Measurements from ENCODE around the gene AJM1.

The AJM1 gene

DNA sequence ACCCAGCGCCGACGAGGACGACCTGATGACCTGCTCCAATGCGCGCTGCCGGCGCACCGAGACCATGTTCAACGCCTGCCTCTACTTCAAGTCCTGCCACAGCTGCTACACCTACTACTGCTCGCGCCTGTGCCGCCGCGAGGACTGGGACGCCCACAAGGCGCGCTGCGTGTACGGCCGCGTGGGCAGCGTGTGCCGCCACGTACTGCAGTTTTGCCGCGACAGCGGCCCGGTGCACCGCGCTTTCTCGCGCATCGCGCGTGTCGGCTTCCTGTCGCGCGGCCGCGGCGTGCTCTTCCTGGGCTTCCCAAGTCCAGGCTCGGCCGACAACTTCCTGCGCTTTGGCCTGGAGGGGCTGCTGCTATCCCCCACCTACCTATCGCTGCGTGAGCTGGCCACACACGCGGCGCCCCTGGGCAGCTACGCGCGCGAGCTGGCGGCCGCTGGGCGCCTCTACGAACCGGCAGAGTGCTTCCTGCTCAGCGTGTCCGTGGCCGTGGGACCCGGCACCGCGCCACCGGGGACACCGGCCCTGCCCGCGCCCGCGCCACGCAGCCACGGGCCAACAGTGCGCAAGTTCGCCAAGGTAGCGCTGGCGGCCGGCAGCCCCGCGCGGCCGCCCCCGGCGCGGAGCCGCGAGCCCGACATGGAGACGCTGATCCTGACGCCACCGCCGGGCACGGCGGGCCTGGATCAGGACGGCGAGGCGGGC, 4.3 kb downstream of the AJM1 start:
- DNase-seq: no peak

GRCh38 chr9:136847088-136847825, 5.0 kb downstream of the AJM1 start:
- peak; percentile 53 for DNase-seq

DNA sequence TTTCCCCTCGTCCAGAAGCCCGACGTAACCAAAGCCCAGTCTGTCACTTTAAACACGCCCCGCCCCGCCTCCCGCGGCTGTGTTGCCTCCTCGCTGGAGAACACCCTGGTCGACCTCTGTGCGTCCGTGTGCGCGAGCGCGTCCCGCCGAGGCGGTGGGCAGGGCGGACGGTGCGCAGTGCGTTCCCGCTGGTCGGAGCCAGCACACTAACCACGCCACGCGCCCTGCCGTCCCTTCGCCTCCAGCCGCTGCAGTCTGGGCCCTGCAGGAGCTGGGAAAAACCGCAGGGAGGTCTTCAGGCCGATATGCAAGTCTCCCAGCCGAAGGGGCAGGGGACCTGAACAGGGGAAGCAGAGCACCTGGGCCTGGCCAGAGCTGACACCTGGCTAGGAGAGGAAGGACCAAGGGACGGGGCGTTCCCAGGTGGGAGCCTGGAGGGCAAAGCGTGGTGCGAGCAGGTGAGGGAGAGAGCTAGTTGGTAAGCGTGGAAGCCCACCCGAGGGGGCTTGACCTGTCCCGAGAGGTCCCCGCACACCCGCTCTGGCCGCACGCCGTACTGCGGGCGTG, 5.6 kb downstream of the AJM1 start:
- peak; percentile 91 for DNase-seq

DNA sequence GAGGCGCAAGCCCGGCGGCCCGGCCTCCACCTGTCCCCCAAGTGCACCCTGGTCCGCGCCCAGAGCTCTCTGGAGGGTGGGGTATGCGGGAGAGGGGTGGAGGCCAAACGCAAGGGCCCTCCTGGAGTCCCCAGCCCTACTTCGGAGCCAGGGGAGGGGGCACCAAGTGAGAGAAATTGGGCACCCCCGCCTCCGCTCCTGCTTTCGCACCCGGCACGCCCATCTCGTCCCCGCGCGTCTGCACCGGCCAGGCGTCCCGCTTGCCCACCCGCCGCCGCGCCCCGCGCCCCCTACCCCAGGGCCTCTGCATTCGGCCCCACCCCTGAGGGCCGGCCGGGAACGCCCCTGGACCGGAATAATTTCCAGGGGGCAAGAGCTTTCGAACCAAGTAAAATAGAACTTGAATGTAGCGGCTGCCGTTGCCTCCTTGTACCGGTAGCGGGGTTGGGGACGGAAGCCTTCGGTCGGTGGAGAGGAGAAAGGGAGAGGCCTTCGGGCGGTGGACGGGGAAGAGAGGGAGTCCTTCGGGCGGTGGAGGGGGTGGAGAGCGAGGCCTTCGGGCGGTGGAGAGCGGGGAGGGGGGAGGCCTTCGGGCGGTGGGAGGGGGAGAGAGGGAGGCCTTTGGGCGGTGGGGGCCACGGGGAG, 6.2 kb downstream of the AJM1 start:
- peak; percentile 55 for DNase-seq

GRCh38 chr9:136849038-136849959, 7.0 kb downstream of the AJM1 start, which contains the start of gene PHPT1:
Gene PHPT1, plus strand, starts transcription at chr9:136849409. Its CDS starts 22 bp downstream, at chr9:136849431.
- DNase-seq: peak; percentile 97

- no peak for DNase-seq
These were observed 7.9 kb downstream of the AJM1 start for GRCh38 chr9:136849960-136850865.

DNA sequence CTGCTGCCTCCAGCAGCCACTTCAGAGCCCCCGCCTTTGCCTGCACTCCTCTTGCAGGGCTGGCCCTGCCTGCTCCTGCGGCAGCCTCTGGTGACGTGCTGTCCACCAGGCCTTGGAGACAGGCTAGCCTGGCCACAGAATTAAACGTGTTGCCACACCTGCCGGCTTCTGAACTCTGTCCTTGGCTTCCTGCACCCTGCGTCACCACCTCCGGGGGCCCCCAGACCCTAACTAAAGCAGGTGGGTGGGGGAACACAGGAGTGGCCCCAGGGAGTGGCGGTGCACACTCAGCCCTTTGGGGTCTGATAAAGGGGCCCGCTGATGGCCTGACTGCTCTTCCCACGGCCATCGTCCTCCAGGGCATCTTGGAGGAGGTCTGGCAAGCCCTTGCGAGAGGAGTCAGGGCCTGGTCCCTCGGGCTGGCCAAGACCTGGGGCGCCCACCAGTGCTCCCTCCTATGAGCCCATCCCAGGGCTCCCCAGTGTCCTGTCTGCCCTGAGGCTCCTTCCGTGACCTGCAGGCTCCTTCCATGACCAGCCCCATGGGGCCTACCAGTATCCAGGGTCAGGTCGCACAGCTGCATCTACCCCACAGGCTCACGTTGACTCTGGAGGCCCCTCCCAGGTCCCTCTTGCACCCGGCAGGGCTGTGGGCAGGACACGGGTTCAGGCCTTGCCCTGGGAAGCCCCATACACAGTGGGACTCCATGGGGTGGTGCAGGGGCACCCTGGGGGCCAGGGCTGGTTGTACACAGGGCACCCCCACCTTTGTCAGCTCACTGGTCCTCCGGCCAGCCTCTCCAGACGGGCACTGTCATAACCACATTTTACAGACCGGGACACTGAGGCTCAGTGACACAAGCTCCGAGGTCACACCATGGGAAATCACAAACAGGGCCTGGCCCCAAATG, 8.8 kb downstream of the AJM1 start:
- DNase-seq: no peak

DNA sequence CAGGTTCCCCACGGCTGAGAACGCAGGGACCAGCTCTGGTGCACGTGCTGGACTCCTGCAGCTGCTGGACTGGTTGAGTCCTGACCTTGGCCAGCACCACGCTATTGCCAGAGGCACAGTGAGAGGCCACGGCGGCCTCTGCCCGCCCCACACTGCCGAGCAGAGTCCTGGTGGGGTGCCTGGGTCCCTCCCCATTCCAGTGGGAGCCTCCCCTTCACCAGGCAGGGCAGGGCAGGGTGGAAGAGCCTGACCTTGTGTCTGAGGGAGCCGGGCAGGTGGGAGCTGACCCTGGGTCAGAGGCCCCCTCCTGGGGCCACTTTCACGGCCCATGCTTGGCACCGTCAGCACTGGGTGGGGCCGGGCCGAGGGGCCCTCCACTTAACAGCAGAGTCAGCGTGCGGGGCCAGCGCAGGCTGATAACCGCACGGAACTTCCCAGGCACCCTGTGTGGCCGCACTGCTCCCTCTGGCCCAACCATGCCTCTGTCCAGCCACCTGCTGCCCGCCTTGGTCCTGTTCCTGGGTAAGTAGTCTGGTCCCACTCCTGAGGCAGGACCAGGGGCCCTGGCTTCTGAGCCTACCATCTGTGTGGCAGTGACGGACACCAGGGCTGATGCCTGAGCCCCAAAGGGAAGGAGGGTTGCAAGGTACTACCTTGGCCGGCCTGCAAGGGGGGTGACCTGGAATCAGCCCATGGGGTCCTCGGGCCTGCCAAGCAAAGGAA, 9.8 kb downstream of the AJM1 start, which contains the start of gene MAMDC4:
Gene MAMDC4, plus strand, starts transcription at position 406 of the 723 bp plus-strand sequence. Its CDS starts 71 bp downstream, at position 477.
- no peak for DNase-seq

- no peak for DNase-seq
These were observed 10.7 kb downstream of the AJM1 start for GRCh38 chr9:136852664-136853595.

GRCh38 chr9:136853596-136854112, 11.4 kb downstream of the AJM1 start:
- DNase-seq: no peak

- DNase-seq: no peak
These were observed 12.0 kb downstream of the AJM1 start for GRCh38 chr9:136854113-136854841.

DNA sequence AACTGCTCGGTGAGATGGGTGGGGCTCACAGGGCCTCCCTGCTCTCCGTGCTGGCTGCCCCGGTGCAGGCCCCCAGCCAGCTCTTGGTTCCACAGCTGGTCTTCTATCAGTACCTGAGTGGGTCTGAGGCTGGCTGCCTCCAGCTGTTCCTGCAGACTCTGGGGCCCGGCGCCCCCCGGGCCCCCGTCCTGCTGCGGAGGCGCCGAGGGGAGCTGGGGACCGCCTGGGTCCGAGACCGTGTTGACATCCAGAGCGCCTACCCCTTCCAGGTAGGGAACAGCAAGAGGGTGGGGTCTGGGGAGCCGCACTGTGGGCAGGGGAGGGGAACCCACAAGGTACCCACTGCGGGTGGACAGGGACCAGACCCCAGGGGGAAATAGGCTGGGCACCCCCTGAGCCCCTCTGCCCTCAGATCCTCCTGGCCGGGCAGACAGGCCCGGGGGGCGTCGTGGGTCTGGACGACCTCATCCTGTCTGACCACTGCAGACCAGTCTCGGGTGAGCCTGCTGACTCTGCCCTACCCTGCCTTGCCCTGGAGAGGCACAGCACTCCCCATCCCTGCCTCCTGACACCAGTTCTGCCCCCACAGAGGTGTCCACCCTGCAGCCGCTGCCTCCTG, 12.7 kb downstream of the AJM1 start:
- DNase-seq: no peak

DNA sequence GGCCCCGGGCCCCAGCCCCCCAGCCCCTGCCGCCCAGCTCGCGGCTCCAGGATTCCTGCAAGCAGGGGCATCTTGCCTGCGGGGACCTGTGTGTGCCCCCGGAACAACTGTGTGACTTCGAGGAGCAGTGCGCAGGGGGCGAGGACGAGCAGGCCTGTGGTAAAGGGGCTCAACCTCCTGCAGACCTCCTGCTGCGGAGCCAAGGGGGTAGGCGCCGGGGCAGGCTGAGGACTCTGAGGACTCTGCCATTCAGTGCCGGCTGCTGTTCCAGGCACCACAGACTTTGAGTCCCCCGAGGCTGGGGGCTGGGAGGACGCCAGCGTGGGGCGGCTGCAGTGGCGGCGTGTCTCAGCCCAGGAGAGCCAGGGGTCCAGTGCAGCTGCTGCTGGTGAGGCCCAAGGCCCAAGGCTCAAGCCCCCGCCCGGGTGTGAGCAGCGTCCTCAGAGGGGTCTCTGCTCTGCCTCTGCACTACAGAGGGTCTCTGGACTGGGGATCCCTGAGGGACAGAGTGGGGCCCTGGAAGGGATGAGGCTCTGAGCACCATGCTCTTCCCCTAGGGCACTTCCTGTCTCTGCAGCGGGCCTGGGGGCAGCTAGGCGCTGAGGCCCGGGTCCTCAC, 13.3 kb downstream of the AJM1 start:
- no peak for DNase-seq

DNA sequence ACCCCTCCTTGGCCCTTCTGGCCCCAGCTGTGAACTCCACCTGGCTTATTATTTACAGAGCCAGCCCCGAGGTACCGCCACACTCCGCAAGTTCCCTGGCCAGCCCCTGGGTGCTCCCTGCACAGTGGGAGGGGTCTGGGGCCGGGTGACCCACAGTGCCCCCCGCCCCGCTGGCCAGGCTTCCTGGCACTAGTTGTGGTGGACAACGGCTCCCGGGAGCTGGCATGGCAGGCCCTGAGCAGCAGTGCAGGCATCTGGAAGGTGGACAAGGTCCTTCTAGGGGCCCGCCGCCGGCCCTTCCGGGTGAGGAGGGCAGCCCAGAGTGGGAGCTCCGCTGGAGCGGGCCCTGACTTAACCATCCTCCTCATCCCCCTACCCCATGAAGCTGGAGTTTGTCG, 13.8 kb downstream of the AJM1 start:
- DNase-seq: no peak

- DNase-seq: no peak
These were observed 14.4 kb downstream of the AJM1 start for GRCh38 chr9:136856541-136857141.

GRCh38 chr9:136857166-136857565, 14.9 kb downstream of the AJM1 start:
- peak; percentile 26 for DNase-seq

All from stimulated activated CD8-positive, alpha-beta memory T cell treated with anti-CD3 and anti-CD28 coated beads, Interleukin-4, amount 100 ng/mL, for 48 hours (primary cell).